CD14-positive monocyte (primary cell): ENCODE data around the gene CDC42EP4. TPM values are rescaled to one million over a fixed set of nuclear protein-coding genes. Genes with fewer than 3 reads are reported as not detected.

Source experiments
- DNase-seq, 3 donors: peaks; one replicate each; pipeline ENCODE4 v3.0.0-alpha.2; 2011 to 2022
- H2AFZ ChIP-seq: 2 replicates; pipeline ENCODE4 v1.6.0; 2012; ENCODE audit warnings: mild to moderate bottlenecking, low read depth, low read length, inconsistent platforms; ENCODE audit not compliant: insufficient read depth, poor library complexity, severe bottlenecking
- H3K27ac ChIP-seq, 2 donors: 1 replicate in 1 of 2; 2 replicates in 1 of 2; pipeline ENCODE4 v1.5.1; 2012 to 2013; ENCODE audit warnings: low read length in 2 of 2, control low read depth in 1 of 2, inconsistent platforms in 1 of 2, low read depth in 1 of 2, mild to moderate bottlenecking in 1 of 2
- H3K27me3 ChIP-seq, 2 donors: one replicate each; pipeline versions ENCODE4 v1.6.0 to v1.6.1; 2011 to 2013; ENCODE audit warnings: low read length in 2 of 2; ENCODE audit not compliant: control insufficient read depth in 2 of 2, insufficient read depth in 2 of 2
- H3K36me3 ChIP-seq, 2 donors: replicated peaks in 1 of 2; 1 replicate in 1 of 2; 2 replicates in 1 of 2; pipeline versions ENCODE4 v1.5.1 to v1.6.1; 2012 to 2013; ENCODE audit warnings: low read length in 2 of 2, control low read depth in 1 of 2, inconsistent platforms in 1 of 2, mild to moderate bottlenecking in 1 of 2; ENCODE audit not compliant: insufficient read depth in 2 of 2, control insufficient read depth in 1 of 2
- H3K4me1 ChIP-seq, 2 donors: 1 replicate in 1 of 2; 2 replicates in 1 of 2; pipeline versions ENCODE4 v1.5.1 to v1.6.1; 2012 to 2013; ENCODE audit warnings: low read length in 2 of 2, control low read depth in 1 of 2, inconsistent platforms in 1 of 2, mild to moderate bottlenecking in 1 of 2, moderate library complexity in 1 of 2; ENCODE audit not compliant: insufficient read depth in 2 of 2, control insufficient read depth in 1 of 2
- H3K4me2 ChIP-seq: replicated peaks from 2 replicates; pipeline ENCODE3; 2012; ENCODE audit warnings: low read length, moderate library complexity, mild to moderate bottlenecking; ENCODE audit not compliant: poor library complexity, severe bottlenecking; ENCODE audit errors: extremely low read depth
- H3K4me3 ChIP-seq, 3 experiments: fragments of 200-600 bp in 1 of 3; sonication (generic) in 1 of 3; replicated peaks in 1 of 3; 1 replicate in 2 of 3; 2 replicates in 1 of 3; pipeline ENCODE4 v1.5.1; 2011 to 2013; ENCODE audit warnings: low read length in 3 of 3, mild to moderate bottlenecking in 3 of 3, control low read depth in 2 of 3, low read depth in 2 of 3, inconsistent platforms in 1 of 3, moderate library complexity in 1 of 3
- H3K79me2 ChIP-seq: 2 replicates; pipeline ENCODE4 v1.6.0; 2012; ENCODE audit warnings: mild to moderate bottlenecking, control low read depth, inconsistent platforms, low read length, moderate library complexity; ENCODE audit not compliant: insufficient read depth
- H3K9ac ChIP-seq: 2 replicates; pipeline ENCODE4 v1.6.0; 2017; ENCODE audit warnings: low read length, mild to moderate bottlenecking; ENCODE audit not compliant: insufficient read depth, poor library complexity, severe bottlenecking
- H3K9me3 ChIP-seq, 2 donors: replicated peaks in 1 of 2; 1 replicate in 1 of 2; 2 replicates in 1 of 2; pipeline versions ENCODE4 v1.5.1 to v1.6.1; 2012 to 2013; ENCODE audit warnings: low read length in 2 of 2, control low read depth in 1 of 2; ENCODE audit not compliant: control insufficient read depth in 1 of 2, insufficient read depth in 1 of 2
- H4K20me1 ChIP-seq: 2 replicates; pipeline ENCODE4 v1.6.0; 2012; ENCODE audit warnings: mild to moderate bottlenecking, low read length, control low read depth, moderate library complexity; ENCODE audit not compliant: insufficient read depth
- H3K27ac Mint-ChIP-seq, 7 donors: one replicate each; pipeline ENCODE4 v1.8.0; 2020; ENCODE audit warnings: mild to moderate bottlenecking in 7 of 7, mixed read lengths in 7 of 7, moderate library complexity in 6 of 7, inconsistent platforms in 2 of 7
- H3K27me3 Mint-ChIP-seq, 3 donors: one replicate each; pipeline ENCODE4 v1.8.0; 2021 to 2022; ENCODE audit warnings: low read depth in 3 of 3, mild to moderate bottlenecking in 3 of 3, mixed read lengths in 3 of 3, moderate library complexity in 3 of 3, inconsistent platforms in 1 of 3
- H3K36me3 Mint-ChIP-seq, 2 donors: one replicate each; pipeline ENCODE4 v1.8.0; 2020; ENCODE audit warnings: mixed read lengths in 2 of 2, inconsistent platforms in 1 of 2, mild to moderate bottlenecking in 1 of 2
- H3K4me1 Mint-ChIP-seq: one replicate; pipeline ENCODE4 v1.8.0; 2020; ENCODE audit warnings: mild to moderate bottlenecking, mixed read lengths
- H3K4me3 Mint-ChIP-seq, 2 donors: one replicate each; pipeline ENCODE4 v1.8.0; 2020; ENCODE audit warnings: mild to moderate bottlenecking in 2 of 2, mixed read lengths in 2 of 2, moderate library complexity in 1 of 2
- H3K9me3 Mint-ChIP-seq, 7 donors: one replicate each; pipeline ENCODE4 v1.8.0; 2020 to 2022; ENCODE audit warnings: mixed read lengths in 7 of 7, mild to moderate bottlenecking in 6 of 7, moderate library complexity in 6 of 7, inconsistent platforms in 2 of 7
- WGBS: methylation state at CpG from one replicate; pipeline ENCODE4 v1.1.5; 2013; ENCODE audit warnings: missing lambda C conversion rate; ENCODE audit not compliant: insufficient coverage; 5-methylcytosine and 5-hydroxymethylcytosine counted together
- intact Hi-C, 2 donors: fragments of 100-400 bp; cut with micrococcal nuclease; formaldehyde crosslinking; loops; one replicate each; pipeline versions ENCODE4 v1.15.0 to v1.15.1; 2023
- polyA plus RNA-seq, 3 donors: library from polyadenylated mRNA; depleted of rRNA in 1 of 3; unstranded in 2 of 3; stranded (reverse) in 1 of 3; fragments of 300-500 nt in 2 of 3; fragments of >200 nt in 1 of 3; fragmentation: Illumina TruSeq in 2 of 3; gene quantifications; 1 replicate in 2 of 3; 2 replicates in 1 of 3; pipeline ENCODE4 v1.2.3, GENCODE V29; 2012 to 2021
- TF ChIP-seq, protein P1 (sequence below): fragments of 200-600 bp; IDR thresholded peaks from one replicate; pipeline ENCODE4 v1.8.0; 2022; ENCODE audit warnings: antibody characterized with exemption, mild to moderate bottlenecking

The CDC42EP4 gene
- polyA plus RNA-seq, 3 donors, result 6.4 to 12.7 (median 6.6) TPM

DNA sequence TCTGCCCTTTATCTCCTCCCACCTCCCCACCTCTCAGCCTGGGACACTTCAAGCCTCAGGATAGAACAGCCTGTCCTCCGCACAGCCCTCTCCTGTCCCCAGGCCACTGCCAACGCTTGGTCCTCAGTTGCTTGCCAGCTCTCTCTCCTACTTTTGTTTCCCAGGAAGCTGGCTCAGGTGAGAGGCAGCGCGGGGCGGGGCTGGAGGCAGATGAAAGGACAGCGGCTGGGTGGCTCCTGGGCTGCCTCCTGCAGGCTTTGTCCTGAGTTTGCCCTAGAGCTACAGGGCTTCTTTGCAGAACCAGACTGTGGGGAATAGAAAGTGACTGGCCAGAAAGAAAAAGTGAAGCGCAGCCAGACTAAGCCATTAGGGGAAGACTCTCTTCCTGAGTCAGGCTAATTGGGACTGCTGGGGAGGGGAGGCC is 48.2 kb upstream of the CDC42EP4 start:
- Mint-ChIP-seq H3K9me3 (peaks cover 0 to 3% (median 0%) of the 10 kb centered on the region in 7 donors), H3K27me3 (peaks cover 0 to 6% (median 2%) of the 10 kb centered on the region in 3 donors), H3K36me3 (no peaks in the 10 kb centered on the region), H3K27ac (no peak overlapping the region), H3K4me3 (no peak overlapping the region), H3K4me1 (peaks cover 2% of the 10 kb centered on the region)
- Histone ChIP-seq H3K4me2 (no peak overlapping the region), H3K27ac (no peak overlapping the region), H3K9me3 (no peaks in the 10 kb centered on the region), H3K9ac (no peak overlapping the region), H3K79me2 (no peaks in the 10 kb centered on the region), H3K36me3 (no peaks in the 10 kb centered on the region), H2AFZ (no peak overlapping the region), H3K4me3 (no peak overlapping the region), H4K20me1 (no peaks in the 10 kb centered on the region), H3K4me1 (no peaks in the 10 kb centered on the region), H3K27me3 (no peaks in the 10 kb centered on the region)
- TF ChIP-seq, protein P1, sequence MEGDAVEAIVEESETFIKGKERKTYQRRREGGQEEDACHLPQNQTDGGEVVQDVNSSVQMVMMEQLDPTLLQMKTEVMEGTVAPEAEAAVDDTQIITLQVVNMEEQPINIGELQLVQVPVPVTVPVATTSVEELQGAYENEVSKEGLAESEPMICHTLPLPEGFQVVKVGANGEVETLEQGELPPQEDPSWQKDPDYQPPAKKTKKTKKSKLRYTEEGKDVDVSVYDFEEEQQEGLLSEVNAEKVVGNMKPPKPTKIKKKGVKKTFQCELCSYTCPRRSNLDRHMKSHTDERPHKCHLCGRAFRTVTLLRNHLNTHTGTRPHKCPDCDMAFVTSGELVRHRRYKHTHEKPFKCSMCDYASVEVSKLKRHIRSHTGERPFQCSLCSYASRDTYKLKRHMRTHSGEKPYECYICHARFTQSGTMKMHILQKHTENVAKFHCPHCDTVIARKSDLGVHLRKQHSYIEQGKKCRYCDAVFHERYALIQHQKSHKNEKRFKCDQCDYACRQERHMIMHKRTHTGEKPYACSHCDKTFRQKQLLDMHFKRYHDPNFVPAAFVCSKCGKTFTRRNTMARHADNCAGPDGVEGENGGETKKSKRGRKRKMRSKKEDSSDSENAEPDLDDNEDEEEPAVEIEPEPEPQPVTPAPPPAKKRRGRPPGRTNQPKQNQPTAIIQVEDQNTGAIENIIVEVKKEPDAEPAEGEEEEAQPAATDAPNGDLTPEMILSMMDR, result no peak
- DNase-seq, result no peak
- intact Hi-C loops, result no loop called here
- 100% methylated on average over 5 of the region's 7 CpGs for WGBS

DNA sequence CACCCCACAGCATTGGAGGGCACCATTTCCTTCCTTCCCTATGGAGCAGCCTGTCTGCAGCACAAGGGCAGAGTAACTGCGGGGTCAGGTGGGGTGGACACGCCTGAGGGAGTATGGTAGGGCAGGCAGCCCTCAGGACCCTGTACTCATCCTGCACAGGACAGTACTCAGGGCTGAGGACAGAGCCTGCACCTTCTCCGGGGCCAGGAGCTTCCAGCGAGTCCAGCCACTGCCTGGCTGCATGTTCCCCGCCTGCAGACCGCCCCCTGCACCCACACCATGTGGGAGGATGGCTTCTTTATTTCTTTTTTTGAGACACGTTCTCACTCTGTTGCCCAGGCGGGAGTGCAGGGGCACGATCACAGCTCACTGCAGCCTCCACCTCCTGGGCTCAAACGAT is 47.6 kb upstream of the CDC42EP4 start:
- 80% methylated on average over 1 of the region's 10 CpGs for WGBS
- Histone ChIP-seq H4K20me1 (no peaks in the 10 kb centered on the region), H3K9me3 (no peaks in the 10 kb centered on the region), H2AFZ (no peak overlapping the region), H3K27me3 (no peaks in the 10 kb centered on the region), H3K4me2 (no peak overlapping the region), H3K4me1 (no peaks in the 10 kb centered on the region), H3K4me3 (no peak overlapping the region), H3K9ac (no peak overlapping the region), H3K36me3 (no peaks in the 10 kb centered on the region), H3K79me2 (no peaks in the 10 kb centered on the region), H3K27ac (no peak overlapping the region)
- H3K4me1 Mint-ChIP-seq, result peaks cover 2% of the 10 kb centered on the region
- H3K4me3 Mint-ChIP-seq, result no peak overlapping the region
- peaks cover 0 to 6% (median 4%) of the 10 kb centered on the region in 3 donors for H3K27me3 Mint-ChIP-seq
- intact Hi-C loops, result no loop called here
- no peaks in the 10 kb centered on the region for H3K36me3 Mint-ChIP-seq
- TF ChIP-seq, protein P1, result no peak
- no peak for DNase-seq
- H3K27ac Mint-ChIP-seq, result no peak overlapping the region
- peaks cover 0 to 3% (median 0%) of the 10 kb centered on the region in 7 donors for H3K9me3 Mint-ChIP-seq
